HPDE6-E6E7 (cell line): Measurements from ENCODE around the gene ZC3HAV1.

Experiments
- DNase-seq: peaks from one replicate; pipeline ENCODE4 v3.0.0; 2011; ENCODE audit warnings: missing footprints; ENCODE audit errors: extremely low spot score

Gene ZC3HAV1

DNA sequence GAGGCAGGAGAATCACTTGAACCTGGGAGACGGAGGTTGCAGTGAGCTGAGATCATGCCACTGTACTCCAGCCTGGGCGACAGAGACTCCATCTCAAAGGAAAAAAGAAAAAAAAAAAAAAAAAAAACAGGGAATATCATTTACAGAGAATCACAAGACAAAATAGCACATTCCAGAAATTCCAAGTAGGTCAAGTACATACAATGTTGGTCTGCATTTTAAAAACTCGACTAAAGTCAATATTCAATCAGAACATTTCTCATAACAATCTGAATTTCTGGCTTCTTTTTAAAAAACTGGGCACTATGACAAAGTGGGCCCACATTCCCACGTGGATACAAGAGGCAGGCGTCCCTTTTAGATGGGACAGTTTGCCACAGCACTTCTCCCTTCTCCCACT lies 86.4 kb downstream of the ZC3HAV1 start:
- no peak for DNase-seq

DNA sequence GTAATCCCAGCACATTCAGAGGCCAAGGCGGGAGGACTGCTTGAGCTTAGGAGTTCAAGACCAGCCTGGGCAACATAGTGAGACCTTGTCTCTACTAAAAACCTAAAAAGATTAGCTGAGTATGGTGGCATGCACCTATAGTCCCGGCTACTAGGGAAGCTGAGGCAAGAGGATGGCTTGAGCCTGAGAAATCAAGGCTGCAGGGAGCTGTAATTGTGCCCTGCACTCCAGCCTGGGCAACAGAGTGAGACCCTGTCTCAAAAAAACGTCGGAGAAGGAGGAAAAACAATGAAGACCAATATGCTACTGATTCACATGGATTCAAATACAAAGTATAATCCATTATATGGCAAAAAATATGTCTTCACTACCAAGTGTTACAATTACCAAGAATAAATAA lies 87.2 kb downstream of the ZC3HAV1 start:
- no peak for DNase-seq

GRCh38 chr7:139018910-139019309 lies 90.6 kb downstream of the ZC3HAV1 start:
- no peak for DNase-seq

- peak; percentile 84 for DNase-seq
These were observed 92.5 kb downstream of the ZC3HAV1 start for GRCh38 chr7:139016931-139017511.

GRCh38 chr7:139011373-139011772 lies 98.1 kb downstream of the ZC3HAV1 start:
- no peak for DNase-seq

GRCh38 chr7:139004321-139005090 lies 105.0 kb downstream of the ZC3HAV1 start:
- no peak for DNase-seq

- no peak for DNase-seq
These were observed 110.1 kb downstream of the ZC3HAV1 start for GRCh38 chr7:138999414-138999813.
